Measurements from ENCODE around the gene CDKN2AIP. TPM values are rescaled to one million over a fixed set of nuclear protein-coding genes. Genes with fewer than 3 reads are reported as not detected.

CDKN2AIP gene
- total RNA-seq, 1 experiment from 2014 or later: 21.7 TPM

GRCh38 chr4:183407128-183407585, 37.3 kb upstream of the CDKN2AIP start:
- Histone ChIP-seq H3K9me3 (replicated peaks) (no peaks in the 10 kb centered on the region), H3K4me3 (peak overlapping the region; percentile 38), H3K27me3 (replicated peaks) (no peaks in the 10 kb centered on the region), H3K36me3 (no peaks in the 10 kb centered on the region), H3K27ac (peak overlapping the region; percentile 2; the same call in 1 of the 2 replicates), H3K4me1 (replicated peaks) (peaks cover 8% of the 10 kb centered on the region)
- peak; percentile 83 for DNase-seq (ENCODE audit: low read depth in 1 of 2, low spot score in 2 of 2)

GRCh38 chr4:183407635-183408464, 36.6 kb upstream of the CDKN2AIP start:
- no peak overlapping the region for H3K27ac ChIP-seq
- H3K27me3 ChIP-seq (replicated peaks): no peaks in the 10 kb centered on the region
- DNase-seq (ENCODE audit: low read depth in 1 of 2, low spot score in 2 of 2): no peak
- H3K4me3 ChIP-seq: peak overlapping the region; percentile 38
- no peaks in the 10 kb centered on the region for H3K9me3 ChIP-seq (replicated peaks)
- peaks cover 8% of the 10 kb centered on the region for H3K4me1 ChIP-seq (replicated peaks)
- no peaks in the 10 kb centered on the region for H3K36me3 ChIP-seq

- peaks cover 8% of the 10 kb centered on the region for H3K4me1 ChIP-seq (replicated peaks)
- H3K36me3 ChIP-seq: no peaks in the 10 kb centered on the region
- no peaks in the 10 kb centered on the region for H3K27me3 ChIP-seq (replicated peaks)
- H3K4me3 ChIP-seq: no peak overlapping the region
- H3K27ac ChIP-seq: no peak overlapping the region
- no peak for DNase-seq (ENCODE audit: low read depth in 1 of 2, low spot score in 2 of 2)
- H3K9me3 ChIP-seq (replicated peaks): no peaks in the 10 kb centered on the region
Measured at GRCh38 chr4:183408796-183409195, 35.6 kb upstream of the CDKN2AIP start.

- Histone ChIP-seq H3K4me3 (no peak overlapping the region), H3K27ac (no peak overlapping the region), H3K36me3 (no peaks in the 10 kb centered on the region), H3K9me3 (replicated peaks) (no peaks in the 10 kb centered on the region), H3K4me1 (replicated peaks) (peaks cover 8% of the 10 kb centered on the region), H3K27me3 (replicated peaks) (no peaks in the 10 kb centered on the region)
- DNase-seq (ENCODE audit: low read depth in 1 of 2, low spot score in 2 of 2): no peak
Measured at GRCh38 chr4:183409483-183409882, 35.0 kb upstream of the CDKN2AIP start.

- no peaks in the 10 kb centered on the region for H3K36me3 ChIP-seq
- no peak for DNase-seq (ENCODE audit: low read depth in 1 of 2, low spot score in 2 of 2)
- no peaks in the 10 kb centered on the region for H3K27me3 ChIP-seq (replicated peaks)
- peaks cover 8% of the 10 kb centered on the region for H3K4me1 ChIP-seq (replicated peaks)
- H3K4me3 ChIP-seq: no peak overlapping the region
- H3K27ac ChIP-seq: no peak overlapping the region
- H3K9me3 ChIP-seq (replicated peaks): no peaks in the 10 kb centered on the region
Measured at GRCh38 chr4:183409934-183410333, 34.5 kb upstream of the CDKN2AIP start.

- H3K4me3 ChIP-seq: no peak overlapping the region
- no peak overlapping the region for H3K27ac ChIP-seq
- peak in 1 of 2 experiments; percentile 15 for DNase-seq (ENCODE audit: low read depth in 1 of 2, low spot score in 2 of 2)
- no peaks in the 10 kb centered on the region for H3K27me3 ChIP-seq (replicated peaks)
- no peaks in the 10 kb centered on the region for H3K36me3 ChIP-seq
- peaks cover 8% of the 10 kb centered on the region for H3K4me1 ChIP-seq (replicated peaks)
- H3K9me3 ChIP-seq (replicated peaks): no peaks in the 10 kb centered on the region
Measured at GRCh38 chr4:183411291-183411861, 33.1 kb upstream of the CDKN2AIP start.

- H3K4me3 ChIP-seq: no peak overlapping the region
- no peak overlapping the region for H3K27ac ChIP-seq
- no peaks in the 10 kb centered on the region for H3K9me3 ChIP-seq (replicated peaks)
- H3K27me3 ChIP-seq (replicated peaks): no peaks in the 10 kb centered on the region
- no peaks in the 10 kb centered on the region for H3K36me3 ChIP-seq
- DNase-seq (ENCODE audit: low read depth in 1 of 2, low spot score in 2 of 2): no peak
- peaks cover 8% of the 10 kb centered on the region for H3K4me1 ChIP-seq (replicated peaks)
Measured at GRCh38 chr4:183412821-183413220, 31.6 kb upstream of the CDKN2AIP start.

- DNase-seq (ENCODE audit: low read depth in 1 of 2, low spot score in 2 of 2): no peak
- Histone ChIP-seq H3K4me1 (replicated peaks) (peaks cover 8% of the 10 kb centered on the region), H3K27me3 (replicated peaks) (no peaks in the 10 kb centered on the region), H3K4me3 (no peak overlapping the region), H3K27ac (no peak overlapping the region), H3K36me3 (no peaks in the 10 kb centered on the region), H3K9me3 (replicated peaks) (no peaks in the 10 kb centered on the region)
Measured at GRCh38 chr4:183413234-183414200, 30.9 kb upstream of the CDKN2AIP start.

GRCh38 chr4:183416879-183417755, 27.3 kb upstream of the CDKN2AIP start:
- H3K27ac ChIP-seq: no peak overlapping the region
- H3K4me1 ChIP-seq (replicated peaks): no peaks in the 10 kb centered on the region
- H3K4me3 ChIP-seq: no peak overlapping the region
- no peaks in the 10 kb centered on the region for H3K36me3 ChIP-seq
- no peak for DNase-seq (ENCODE audit: low read depth in 1 of 2, low spot score in 2 of 2)
- no peaks in the 10 kb centered on the region for H3K27me3 ChIP-seq (replicated peaks)
- no peaks in the 10 kb centered on the region for H3K9me3 ChIP-seq (replicated peaks)

GRCh38 chr4:183422962-183423631, 21.3 kb upstream of the CDKN2AIP start:
- Histone ChIP-seq H3K9me3 (replicated peaks) (no peaks in the 10 kb centered on the region), H3K27ac (no peak overlapping the region), H3K36me3 (no peaks in the 10 kb centered on the region), H3K4me1 (replicated peaks) (peaks cover 8% of the 10 kb centered on the region), H3K27me3 (replicated peaks) (no peaks in the 10 kb centered on the region), H3K4me3 (no peak overlapping the region)
- peak in 1 of 2 experiments; percentile 26 for DNase-seq (ENCODE audit: low read depth in 1 of 2, low spot score in 2 of 2)

GRCh38 chr4:183424109-183424744, 20.2 kb upstream of the CDKN2AIP start:
- Histone ChIP-seq H3K27ac (no peak overlapping the region), H3K27me3 (replicated peaks) (no peaks in the 10 kb centered on the region), H3K4me3 (no peak overlapping the region), H3K36me3 (no peaks in the 10 kb centered on the region), H3K4me1 (replicated peaks) (peaks cover 8% of the 10 kb centered on the region), H3K9me3 (replicated peaks) (no peaks in the 10 kb centered on the region)
- DNase-seq (ENCODE audit: low read depth in 1 of 2, low spot score in 2 of 2): no peak

- DNase-seq (ENCODE audit: low read depth in 1 of 2, low spot score in 2 of 2): no peak
- Histone ChIP-seq H3K27ac (no peak overlapping the region), H3K36me3 (no peaks in the 10 kb centered on the region), H3K27me3 (replicated peaks) (no peaks in the 10 kb centered on the region), H3K4me3 (no peak overlapping the region), H3K9me3 (replicated peaks) (no peaks in the 10 kb centered on the region), H3K4me1 (replicated peaks) (peaks cover 8% of the 10 kb centered on the region)
Measured at GRCh38 chr4:183426507-183426906, 17.9 kb upstream of the CDKN2AIP start.

All from SJSA1 (cell line).